22Rv1 (cell line): Measurements from ENCODE around the gene RBM28.

Source experiments
- CTCF ChIP-seq: fragments of 450-650 bp; IDR thresholded peaks from 2 replicates; pipeline ENCODE4 v1.5.1; 2017; ENCODE audit warnings: mild to moderate bottlenecking
- ZFX ChIP-seq: fragments of 450-650 bp; IDR thresholded peaks from 2 replicates; pipeline ENCODE4 v1.6.1; 2017; ENCODE audit warnings: antibody characterized with exemption, borderline replicate concordance

GRCh38 chr7:128309124-128309523 is 34.6 kb downstream of the RBM28 start:
- TF ChIP-seq CTCF: no peak
- no peak for TF ChIP-seq ZFX
